ENCODE data around the gene IZUMO1.

DNA sequence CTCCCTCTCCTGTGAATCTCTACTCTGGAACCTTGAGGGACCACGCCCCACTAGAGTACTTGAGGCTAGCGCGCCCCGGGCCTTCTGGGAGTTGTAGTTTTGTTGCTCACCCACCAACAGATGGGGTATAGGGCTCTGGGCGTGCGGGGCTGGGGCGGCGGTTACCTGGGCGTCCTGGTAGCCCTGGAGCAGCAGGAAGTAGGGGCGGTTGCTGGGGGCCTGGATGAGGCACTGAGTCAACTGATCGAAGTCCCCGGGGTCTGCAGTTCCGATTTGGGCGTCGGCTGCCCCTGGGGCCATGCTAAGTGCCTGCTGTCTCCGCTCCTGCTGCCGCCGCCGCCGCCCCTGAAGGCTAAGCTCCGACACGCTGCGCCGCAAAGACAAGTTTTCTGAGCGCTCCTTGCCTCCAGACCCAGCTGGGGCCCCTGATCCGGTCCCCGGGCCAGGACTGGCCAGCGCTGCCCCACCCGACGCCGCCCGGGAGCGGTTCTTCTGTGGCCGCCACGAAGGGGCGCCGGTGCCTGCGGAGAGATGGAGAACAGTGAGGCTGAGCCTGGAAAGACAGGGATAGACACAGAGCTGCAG, 11.6 kb downstream of the IZUMO1 start:
- no peak for TF ChIP-seq TAF1 (IDR thresholded peaks at IDR 0.05; ENCODE audit: borderline replicate concordance, low read depth, low read length)
- TF ChIP-seq POLR2A (IDR thresholded peaks at IDR 0.05; ENCODE audit: low read depth, low read length), result no peak

Data from GM12892 (cell line).